Putamen (tissue), 1 donor: ENCODE data around the gene ABHD17C.
"Not testable (repeated sequence)": the region's sequence is repeated elsewhere in the genome, so short reads cannot be mapped to it uniquely, and the experiment has no call there.

Experiments used
- DNase-seq: peaks from one replicate; pipeline ENCODE4 v3.0.0-alpha.2; 2016; ENCODE audit warnings: low spot score

ABHD17C gene

DNA sequence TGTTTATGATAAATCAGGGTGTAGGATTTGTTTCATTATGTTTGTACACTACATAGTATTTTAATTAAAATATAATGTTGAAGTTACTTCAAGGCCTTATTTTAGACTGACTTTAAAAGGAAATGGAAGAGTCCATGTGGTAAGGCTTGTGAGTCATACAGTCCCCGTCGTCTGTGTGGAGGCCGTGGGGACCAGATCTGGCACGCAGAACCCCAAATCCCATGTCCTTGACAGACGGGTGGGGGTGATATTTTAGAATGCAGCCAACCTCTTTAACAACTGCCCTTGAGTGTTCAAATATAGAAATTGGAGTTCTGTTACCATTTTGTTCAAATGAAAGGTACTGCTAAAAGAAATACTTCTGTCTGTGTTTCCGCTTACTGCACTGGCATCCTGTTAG is 35.8 kb downstream of the ABHD17C start:
- DNase-seq: no peak

DNA sequence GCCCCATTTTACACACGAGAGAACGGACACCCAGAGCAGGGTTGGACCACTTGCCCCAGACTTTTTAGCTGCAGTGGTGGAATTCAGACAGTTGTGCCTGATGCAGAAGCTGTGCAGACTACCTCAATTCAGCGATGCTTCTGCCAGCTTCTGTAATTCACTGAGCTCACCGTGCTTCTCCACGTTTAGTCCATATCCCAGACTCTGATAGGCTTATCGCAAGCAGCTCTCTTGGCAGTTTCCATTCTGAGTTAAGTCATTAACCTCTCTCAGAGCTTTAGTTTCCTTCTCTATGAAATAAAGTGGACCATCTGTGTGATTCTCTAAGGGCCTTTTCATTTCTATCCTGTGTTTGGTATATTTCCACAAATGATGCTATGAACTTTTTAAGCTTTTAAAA is 37.1 kb downstream of the ABHD17C start:
- DNase-seq: no peak

DNA sequence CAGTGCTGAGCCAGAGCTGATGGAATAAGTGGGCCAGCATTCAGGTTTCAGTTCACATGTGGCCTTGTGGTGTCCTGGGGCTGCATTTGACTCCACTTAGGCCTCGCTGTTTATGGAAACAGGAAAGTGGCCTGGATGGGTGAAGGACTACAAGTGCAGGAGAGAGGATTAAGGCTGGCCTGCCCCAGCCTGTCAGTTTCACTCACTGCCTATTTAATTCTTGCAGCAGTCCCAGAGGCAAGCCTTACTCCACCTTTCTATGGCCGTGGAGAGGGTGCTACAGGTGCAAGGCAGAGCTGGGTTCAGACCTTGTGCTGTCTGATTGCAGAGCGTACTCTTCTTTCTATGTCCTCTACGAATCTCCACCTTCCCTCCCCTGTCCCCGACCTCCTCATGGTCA is 37.7 kb downstream of the ABHD17C start:
- no peak for DNase-seq

DNA sequence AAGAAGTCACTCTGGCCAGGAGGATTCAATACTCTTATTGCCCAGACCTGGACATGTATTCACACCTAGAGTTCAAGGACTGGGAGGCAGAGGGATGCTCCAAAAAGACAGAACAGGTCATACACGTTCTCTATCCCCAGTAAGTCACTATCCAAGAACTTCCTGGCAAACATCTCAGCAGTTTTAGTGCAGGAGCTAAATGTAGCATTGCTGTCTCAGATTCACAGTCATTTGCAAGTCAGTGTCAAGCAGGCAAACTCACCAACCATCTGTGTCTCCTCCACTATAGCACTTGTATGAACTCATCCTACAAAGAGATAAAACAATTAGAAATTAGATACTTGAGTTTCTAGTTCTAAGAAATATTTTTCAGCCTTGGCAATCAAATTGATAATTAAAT is 38.4 kb downstream of the ABHD17C start:
- DNase-seq: no peak

DNA sequence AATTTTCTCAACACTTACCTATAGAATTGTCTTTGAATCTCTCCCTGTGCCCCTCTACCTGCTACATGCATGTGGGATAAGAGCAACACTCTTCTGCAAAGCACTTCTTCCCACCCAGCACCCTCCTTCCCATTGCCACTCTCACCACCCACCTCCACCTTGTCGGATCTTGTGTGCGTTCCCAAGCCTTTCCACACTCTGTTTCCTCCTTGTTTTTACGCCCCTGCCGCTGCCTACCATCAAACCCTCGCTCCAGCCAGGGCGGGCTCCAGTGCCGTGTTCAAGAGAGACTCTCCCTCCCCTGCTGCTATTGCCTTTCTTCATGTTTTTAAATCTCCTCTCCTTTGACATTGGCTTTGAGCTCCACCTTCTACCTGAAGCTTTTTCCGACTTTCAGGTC is 40.2 kb downstream of the ABHD17C start:
- DNase-seq: peak; percentile 20

DNA sequence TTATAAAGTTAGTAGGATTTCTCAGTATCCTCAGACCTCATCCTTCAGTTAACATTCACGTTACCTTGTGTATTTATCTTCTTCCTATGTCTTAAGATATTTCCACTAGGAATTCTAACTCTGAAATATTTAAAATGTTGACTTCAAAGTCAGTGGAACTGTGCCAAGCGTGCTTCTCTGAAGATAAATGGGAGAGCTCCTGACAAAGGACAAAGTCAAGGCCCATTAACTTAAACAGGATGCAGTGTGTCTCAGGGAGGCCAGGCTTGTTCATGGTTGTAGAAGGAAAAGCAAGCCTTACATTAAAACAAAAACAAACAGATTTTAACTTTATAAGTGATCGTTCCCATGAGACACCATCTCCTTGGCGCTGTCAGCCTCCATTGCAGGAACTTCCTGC is 41.5 kb downstream of the ABHD17C start:
- no peak for DNase-seq

DNA sequence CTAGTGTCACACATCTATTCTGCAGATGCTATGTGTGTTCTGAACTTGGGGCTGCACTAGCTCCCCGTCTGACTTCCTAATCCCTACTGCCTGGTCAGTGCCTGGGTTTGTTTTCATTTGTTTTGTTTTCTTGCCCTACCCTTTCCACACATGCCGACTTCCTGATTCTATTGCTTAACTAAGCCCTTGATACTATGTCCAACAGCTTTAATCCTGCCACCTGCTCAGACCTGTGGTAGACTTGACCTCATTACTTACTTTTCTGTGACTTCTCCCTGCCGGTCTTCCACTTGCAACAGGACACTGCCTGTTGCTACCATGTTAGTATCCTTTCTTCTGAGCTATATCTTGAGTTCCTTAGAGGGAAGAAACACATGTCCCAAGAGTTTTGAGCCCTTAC is 44.8 kb downstream of the ABHD17C start:
- no peak for DNase-seq

DNA sequence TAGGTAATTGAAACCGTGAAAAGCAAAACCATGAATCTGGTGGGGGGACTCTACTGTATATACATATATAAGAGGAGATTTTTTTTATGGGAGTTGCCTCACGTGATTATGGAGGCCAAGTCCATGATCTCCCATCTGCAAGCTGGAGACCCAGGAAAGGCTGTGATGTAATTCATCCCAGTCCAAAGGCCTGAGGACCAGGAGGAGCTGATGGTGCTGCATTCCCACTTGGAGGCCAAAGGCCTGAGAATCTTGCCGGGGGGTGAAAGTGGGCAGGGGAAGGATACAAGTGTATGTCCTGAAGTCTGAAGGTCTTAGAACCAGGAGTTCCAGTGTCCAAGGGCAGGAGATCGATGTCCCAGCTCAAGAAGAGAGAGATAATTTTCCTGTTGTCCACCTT is 47.0 kb downstream of the ABHD17C start:
- no peak for DNase-seq

DNA sequence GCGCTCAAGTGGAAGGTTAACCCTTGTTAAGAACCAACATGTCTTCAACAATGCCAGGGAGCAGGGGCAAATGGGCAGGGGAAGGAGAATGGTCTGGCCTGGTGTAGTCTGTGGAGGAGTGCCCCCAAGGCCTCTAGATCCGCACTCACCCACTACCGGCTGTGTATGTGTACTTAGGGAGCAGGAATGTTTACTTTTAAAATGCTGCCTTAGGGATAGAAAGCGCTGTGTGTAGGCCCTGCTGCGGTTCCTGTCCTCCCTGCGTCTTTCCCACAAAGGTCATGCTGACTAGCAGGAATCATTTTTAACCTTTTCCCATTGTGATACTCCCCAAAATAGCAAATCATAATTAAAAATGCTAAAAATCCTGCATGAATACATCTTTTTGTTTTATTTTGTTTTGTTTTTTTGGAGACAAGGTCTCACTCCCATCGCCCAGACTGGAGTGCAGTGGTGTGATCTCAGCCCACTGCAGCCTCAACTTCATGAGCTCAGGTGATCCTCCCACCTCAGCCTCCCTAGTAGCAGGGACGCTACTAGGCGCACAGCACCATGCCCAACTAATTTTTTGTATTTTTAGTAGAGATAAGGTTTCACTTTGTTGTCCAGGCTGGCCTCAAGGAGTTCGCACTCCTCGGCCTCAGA is 48.2 kb downstream of the ABHD17C start:
- DNase-seq: no peak

DNA sequence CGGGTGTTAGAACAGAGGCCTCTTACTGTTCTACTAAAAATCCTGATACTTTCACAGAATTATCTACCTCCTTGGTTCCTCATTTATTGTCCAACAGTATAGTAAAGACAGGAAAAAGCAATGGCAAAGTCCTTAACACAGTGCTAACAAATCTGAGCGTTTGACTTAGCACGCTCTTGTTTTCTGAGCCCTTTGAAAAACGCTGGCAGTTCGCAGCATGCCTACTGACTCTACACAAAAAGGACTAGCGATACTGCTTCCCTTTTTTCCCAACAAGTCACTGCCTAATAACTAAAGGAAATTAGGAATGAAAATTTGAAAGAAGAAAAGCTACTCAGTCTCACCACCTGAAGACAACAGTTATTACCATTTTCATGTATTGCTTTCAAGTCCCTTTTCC is 49.3 kb downstream of the ABHD17C start:
- DNase-seq: peak; percentile 12

DNA sequence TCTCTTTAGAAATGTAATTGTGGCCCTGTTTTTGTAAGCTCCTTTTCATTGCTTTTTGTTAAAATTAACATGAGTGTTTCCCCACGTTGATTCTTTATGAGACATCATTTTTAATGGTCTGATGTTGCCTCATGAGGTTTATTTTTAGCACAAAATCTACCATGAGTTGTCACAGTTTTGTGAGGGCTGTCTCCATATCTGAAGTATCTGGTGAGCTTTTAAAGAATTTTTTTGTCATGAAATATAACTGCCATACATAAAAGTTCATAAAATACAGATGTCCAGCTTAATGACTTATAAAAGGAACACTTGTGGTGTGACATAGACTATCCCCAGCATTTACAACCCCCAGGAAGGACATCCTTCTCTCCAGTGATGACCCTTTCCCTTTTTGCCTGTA is 49.7 kb downstream of the ABHD17C start:
- DNase-seq: peak; percentile 39

DNA sequence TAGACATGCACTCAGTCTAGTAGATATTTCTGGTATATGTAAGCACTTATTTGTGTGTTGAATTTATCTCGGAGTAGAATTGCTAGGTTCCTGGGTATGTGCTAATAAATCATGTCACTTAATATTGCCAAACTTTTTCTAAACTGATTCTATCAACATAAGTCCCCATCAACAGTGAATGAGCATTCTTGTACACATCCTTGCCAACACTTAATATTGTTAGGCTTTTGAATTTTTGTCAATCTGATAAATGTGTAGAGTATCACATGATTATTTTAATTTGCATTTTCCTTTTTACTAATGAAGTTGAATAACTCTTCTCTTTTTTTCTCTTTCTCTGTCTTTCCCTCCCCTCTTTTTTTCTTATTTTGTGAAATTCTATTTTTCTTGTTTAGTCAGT is 50.8 kb downstream of the ABHD17C start:
- DNase-seq: no peak

DNA sequence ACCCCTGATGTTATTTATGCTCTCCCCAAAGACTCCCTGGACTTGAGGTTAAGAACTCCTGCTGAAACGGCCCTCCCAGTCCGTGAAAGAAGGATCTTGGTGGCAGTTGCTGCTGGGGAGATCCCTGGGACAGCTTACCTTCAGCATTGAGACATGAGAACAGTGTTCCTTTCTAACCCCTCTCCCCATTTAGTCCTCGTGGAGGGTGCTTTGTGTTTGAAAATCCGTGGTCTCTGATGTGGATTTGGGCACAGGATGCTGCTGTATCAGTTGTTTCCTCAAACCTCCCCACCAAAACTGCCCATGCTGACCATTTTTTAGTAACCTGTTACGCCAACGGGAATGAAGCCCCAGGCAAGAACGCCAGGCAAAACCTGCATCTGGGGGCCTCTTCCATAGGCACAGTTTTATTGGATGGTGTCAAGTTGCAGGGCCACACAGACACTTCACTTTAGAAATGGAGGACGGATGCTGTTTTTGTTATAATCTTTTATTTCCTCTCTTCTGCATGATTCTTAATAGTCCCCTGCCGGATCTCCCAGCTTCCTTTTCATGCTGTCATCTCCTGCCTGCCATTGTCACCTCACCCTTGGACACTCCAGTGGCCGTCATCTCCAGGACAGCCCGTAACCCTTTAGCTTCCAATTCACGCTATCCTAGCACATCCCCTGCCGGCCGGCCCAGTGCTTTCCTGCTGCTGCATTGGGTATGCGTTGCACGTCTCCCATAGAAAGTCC is 52.4 kb downstream of the ABHD17C start:
- DNase-seq: no peak

DNA sequence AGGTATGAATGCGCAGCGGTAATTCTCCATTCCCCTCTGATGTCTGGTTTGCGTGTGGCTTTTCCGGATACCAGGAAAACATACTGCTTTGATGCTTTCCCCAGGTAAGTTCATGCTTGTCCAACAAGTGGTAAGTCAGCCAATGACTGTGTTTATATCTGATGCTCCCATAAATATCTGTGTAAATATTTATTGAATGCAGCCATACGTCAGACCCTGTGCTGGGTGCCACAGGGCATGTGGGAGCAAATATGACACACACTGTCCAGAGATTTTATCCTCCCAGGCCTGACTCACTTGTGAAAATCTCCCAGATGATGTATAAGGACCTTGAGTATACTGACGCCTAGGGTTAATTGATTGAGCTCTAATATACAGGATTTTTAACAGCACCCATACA is 54.5 kb downstream of the ABHD17C start:
- DNase-seq: no peak

DNA sequence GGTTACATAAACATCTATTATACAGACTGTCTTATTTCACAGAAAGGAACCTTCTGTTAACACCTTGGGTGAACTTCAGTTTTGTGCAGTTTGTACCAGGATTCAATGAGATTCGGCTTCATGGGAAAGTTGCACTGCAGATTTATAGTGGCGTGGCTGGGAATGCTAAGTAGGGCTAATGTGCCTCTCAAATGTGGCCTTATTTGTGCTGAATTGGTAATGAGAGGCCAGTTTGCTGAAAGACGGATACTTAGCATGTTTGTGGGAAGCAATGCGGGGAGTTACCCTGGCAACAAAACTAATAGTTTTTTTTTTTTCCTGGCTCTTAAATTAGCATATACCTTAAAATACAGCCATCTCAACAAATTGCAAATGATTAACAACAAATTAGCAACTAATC is 55.5 kb downstream of the ABHD17C start:
- DNase-seq: peak; percentile 42

DNA sequence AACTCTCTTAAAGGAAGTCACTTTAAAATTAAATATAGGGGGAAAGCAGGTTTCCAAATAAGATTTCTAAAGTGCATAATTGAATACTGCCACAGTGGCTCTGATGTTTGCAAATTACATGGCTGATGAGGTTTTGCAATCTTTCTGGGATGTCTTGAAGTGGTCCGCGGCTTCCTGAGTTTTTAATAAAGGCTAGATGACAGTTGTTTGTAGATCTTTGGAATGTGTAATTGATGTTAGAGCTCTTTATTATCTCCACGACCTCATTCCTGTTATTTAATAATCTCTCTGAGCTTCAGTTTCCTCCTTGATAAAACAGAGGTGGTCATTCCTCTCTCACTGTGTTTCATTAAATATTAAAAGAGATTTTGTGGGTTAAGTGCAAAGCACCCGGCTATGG is 57.1 kb downstream of the ABHD17C start:
- no peak for DNase-seq

DNA sequence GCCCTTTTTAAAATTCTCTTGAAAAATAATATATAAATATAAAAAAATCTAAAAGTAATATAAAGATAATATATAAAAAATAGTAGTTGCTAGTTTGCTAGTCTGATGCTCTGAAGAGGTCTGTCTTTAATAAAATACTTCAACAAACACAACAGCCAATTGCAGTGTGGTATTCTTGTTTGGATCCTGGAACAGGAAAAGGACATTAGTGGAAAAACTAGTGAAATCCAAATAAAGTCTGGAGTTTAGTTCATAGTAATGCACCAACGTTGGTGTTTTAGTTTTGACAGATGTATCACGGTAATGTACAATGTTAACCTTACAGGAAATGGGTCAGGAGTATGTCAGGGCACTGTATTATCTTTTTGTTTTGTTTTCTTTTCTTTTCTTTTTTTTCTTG is 58.1 kb downstream of the ABHD17C start:
- DNase-seq: no peak

DNA sequence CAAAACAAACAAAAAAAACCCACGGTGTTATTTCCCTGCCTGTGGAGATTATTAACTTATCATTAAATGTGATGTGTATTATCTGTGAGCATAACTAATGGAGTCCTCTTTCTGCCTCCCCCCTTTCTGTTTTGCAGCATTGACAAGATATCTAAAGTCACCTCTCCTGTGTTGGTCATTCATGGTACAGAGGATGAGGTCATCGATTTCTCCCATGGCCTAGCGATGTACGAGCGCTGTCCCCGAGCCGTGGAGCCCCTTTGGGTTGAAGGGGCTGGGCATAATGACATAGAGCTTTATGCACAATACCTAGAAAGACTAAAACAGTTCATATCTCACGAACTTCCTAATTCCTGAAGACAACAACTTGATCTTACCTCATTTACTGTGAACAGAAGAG is 58.9 kb downstream of the ABHD17C start:
- no peak for DNase-seq

DNA sequence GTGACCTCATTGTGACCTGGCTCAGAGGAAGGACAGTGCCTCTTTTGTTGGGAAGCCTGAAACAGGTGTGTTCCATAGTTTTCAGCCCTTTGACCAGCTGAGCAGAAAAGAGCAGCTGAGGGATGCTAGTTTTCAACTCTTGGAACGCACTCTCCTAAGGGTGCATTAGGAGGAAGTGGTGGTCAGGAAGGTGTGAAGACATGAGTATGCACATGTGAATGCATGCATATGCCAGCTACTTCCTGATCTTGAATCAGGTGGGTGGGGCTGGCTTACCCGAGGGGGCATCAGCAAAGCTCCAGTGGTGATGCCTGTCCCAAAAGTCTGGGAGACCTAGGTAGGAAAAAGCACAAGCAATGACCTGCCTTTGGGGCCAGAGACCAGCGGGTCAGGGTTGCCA is 60.8 kb downstream of the ABHD17C start:
- no peak for DNase-seq

DNA sequence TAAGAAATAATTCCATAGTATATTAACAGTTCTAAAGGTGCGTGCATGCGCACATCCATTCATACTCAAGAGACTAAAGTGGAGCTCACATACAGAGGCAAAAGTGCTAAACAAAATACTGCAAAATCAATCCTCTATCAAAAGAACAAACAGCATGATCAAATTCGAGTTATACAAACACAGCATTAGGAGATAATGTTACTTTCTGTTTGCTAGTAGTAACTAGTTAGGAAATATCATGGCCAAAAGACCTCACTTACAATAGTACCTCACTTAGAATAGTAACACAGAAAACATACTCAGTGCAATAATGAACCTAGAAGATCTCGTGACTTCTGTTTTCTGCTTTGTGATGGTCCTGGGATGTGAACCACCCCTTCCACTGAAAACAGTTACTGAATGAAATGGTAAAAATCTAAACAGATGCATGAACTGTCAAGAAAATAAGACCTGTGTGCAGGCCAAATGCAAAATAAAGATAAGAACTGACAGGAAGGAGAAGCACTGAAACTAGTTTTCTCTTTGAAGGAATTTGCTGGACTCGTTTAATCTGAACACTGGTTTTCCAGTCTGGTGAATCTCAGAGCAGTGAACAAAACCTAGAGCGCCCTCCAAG is 63.1 kb downstream of the ABHD17C start:
- no peak for DNase-seq

DNA sequence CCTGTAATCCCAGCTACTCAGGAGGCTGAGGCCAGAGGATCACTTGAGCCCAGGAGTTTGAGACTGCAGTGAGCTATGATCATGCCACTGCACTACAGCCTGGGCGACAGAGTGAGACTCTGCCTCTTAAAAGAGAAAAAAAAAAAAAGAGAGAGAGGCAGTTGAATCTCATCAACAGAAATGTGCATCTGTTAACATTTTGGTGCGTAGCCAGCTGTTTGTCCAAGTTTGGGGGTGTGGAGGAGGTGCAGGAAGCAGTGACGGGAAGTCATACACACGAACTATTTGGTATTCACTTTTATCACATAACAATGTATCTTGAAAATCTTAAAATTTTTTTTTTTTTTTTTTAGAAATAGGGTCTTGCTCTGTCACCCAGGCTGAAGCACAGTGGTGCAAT is 65.8 kb downstream of the ABHD17C start:
- no peak for DNase-seq

DNA sequence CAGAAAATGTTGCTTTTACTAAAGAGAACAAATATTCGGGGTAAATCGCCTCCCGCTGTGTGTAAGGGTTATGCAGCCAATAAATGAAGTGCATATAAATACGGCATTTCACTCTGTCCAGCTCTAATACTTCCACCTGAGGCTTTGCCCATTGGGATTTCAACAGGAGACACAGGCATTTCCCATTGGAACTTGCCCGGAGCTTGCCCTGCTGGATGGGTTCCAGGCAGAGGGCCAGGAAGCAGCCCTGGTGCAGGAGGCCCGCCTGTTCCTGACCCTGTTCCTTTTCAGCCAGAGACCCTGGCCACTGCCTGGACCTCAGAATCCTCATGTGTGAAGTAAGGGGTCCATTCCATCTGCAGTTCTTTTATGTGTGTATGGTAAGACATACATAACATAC is 66.6 kb downstream of the ABHD17C start:
- DNase-seq: no peak

DNA sequence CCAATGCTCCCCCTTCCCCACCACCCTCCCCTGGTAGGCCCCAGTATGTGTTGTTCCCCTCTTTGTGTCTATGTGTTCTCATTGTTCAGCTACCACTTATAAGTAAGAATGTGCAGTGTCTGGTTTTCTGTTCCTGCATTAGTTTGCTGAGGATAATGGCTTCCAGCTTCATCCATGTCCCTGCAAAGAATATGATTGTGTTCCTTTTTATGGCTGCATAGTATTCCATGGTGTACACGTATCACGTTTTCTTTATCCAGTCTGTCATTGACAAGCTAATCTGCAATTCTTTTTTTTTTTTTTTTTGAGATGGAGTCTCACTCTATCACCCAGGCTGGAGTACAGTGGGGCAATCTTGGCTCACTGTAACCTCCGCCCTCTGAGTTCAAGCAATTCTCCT is 68.1 kb downstream of the ABHD17C start:
- not testable (repeated sequence) for DNase-seq

DNA sequence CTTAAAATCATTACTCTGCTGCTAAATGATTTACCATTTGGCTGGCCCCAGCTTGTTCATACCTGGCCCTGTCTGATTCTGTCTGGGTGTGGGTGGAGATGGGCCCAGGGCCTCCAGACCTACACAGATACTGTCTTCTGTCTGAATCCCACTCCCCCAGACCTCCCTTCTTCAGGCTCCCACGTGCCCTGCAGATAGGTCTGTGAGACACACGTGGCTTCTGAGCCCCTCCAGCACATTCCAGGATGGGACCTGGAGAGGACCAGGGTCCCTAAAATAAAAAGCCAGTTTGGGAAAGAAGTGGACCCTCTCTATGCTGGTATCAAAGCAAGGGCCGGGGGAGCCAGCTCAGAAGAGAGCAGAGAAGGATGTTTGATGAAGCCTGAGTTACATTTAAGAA is 69.4 kb downstream of the ABHD17C start:
- no peak for DNase-seq
